Right atrium auricular region (tissue), 2 donors: ENCODE data around the gene CHPT1. TPM values are rescaled to one million over a fixed set of nuclear protein-coding genes. Genes with fewer than 3 reads are reported as not detected.

Source experiments
- DNase-seq: peaks from one replicate; pipeline ENCODE4 v3.0.0-alpha.2; 2019; ENCODE audit warnings: low spot score
- H3K27ac ChIP-seq, 2 donors: fragments of 200-600 bp; sonication (generic); 1 replicate in 1 of 2; 2 replicates in 1 of 2; pipeline ENCODE4 v1.5.1; 2016 to 2019
- H3K27me3 ChIP-seq, 2 donors: fragments of 200-600 bp; sonication (generic); one replicate each; pipeline versions ENCODE4 v1.5.1 to v1.6.0; 2017 to 2019
- H3K36me3 ChIP-seq: fragments of 200-600 bp; sonication (generic); one replicate; pipeline ENCODE4 v1.5.1; 2016
- H3K4me1 ChIP-seq, 2 donors: fragments of 200-600 bp; sonication (generic); one replicate each; pipeline versions ENCODE4 v1.5.1 to v1.6.0; 2017 to 2019
- H3K4me3 ChIP-seq, 2 donors: fragments of 200-600 bp; sonication (generic); 1 replicate in 1 of 2; 2 replicates in 1 of 2; pipeline ENCODE4 v1.5.1; 2017 to 2019; ENCODE audit warnings: mild to moderate bottlenecking in 1 of 2, moderate library complexity in 1 of 2
- H3K9me3 ChIP-seq, 2 donors: fragments of 200-600 bp; sonication (generic); one replicate each; pipeline ENCODE4 v1.5.1; 2019
- CTCF ChIP-seq, 2 donors: fragments of 200-600 bp; sonication (generic); IDR thresholded peaks; one replicate each; pipeline ENCODE4 v1.5.1; 2019; ENCODE audit warnings: antibody characterized with exemption in 2 of 2
- total RNA-seq, 2 donors: library from RNA; depleted of rRNA; stranded (reverse); fragments of >200 nt; gene quantifications; one replicate each; pipeline ENCODE4 v1.1.0, GENCODE V29; 2016

The CHPT1 gene
- total RNA-seq, 2 donors from 2014 or later, result 97.9 to 137 TPM

- Histone ChIP-seq H3K4me3 (no peak overlapping the region), H3K27ac (no peak overlapping the region), H3K36me3 (peaks cover 89% of the 10 kb centered on the region), H3K9me3 (no peaks in the 10 kb centered on the region), H3K4me1 (no peaks in the 10 kb centered on the region), H3K27me3 (no peaks in the 10 kb centered on the region)
- no peak for TF ChIP-seq CTCF (IDR thresholded peaks at IDR 0.05)
- no peak for DNase-seq
These were observed 49.2 kb downstream of the CHPT1 start for GRCh38 chr12:101746661-101747060.

- no peaks in the 10 kb centered on the region for H3K4me1 ChIP-seq
- no peaks in the 10 kb centered on the region for H3K9me3 ChIP-seq
- H3K36me3 ChIP-seq, result peaks cover 89% of the 10 kb centered on the region
- H3K27me3 ChIP-seq, result no peaks in the 10 kb centered on the region
- H3K27ac ChIP-seq, result no peak overlapping the region
- no peak overlapping the region for H3K4me3 ChIP-seq
- DNase-seq, result no peak
- TF ChIP-seq CTCF (IDR thresholded peaks at IDR 0.05), result no peak
These were observed 50.3 kb downstream of the CHPT1 start for GRCh38 chr12:101747697-101748096.

- Histone ChIP-seq H3K36me3 (peaks cover 90% of the 10 kb centered on the region), H3K4me1 (no peaks in the 10 kb centered on the region), H3K4me3 (no peak overlapping the region), H3K9me3 (no peaks in the 10 kb centered on the region), H3K27ac (no peak overlapping the region), H3K27me3 (no peaks in the 10 kb centered on the region)
- no peak for DNase-seq
- no peak for TF ChIP-seq CTCF (IDR thresholded peaks at IDR 0.05)
These were observed 51.5 kb downstream of the CHPT1 start for GRCh38 chr12:101748907-101749306.

- TF ChIP-seq CTCF (IDR thresholded peaks at IDR 0.05), result no peak
- DNase-seq, result no peak
- peaks cover 89% of the 10 kb centered on the region for H3K36me3 ChIP-seq
- no peaks in the 10 kb centered on the region for H3K27me3 ChIP-seq
- no peak overlapping the region for H3K4me3 ChIP-seq
- H3K27ac ChIP-seq, result no peak overlapping the region
- no peaks in the 10 kb centered on the region for H3K9me3 ChIP-seq
- no peaks in the 10 kb centered on the region for H3K4me1 ChIP-seq
These were observed 52.2 kb downstream of the CHPT1 start for GRCh38 chr12:101749657-101750056.

GRCh38 chr12:101750152-101750551, 52.7 kb downstream of the CHPT1 start:
- TF ChIP-seq CTCF (IDR thresholded peaks at IDR 0.05), result no peak
- Histone ChIP-seq H3K27me3 (no peaks in the 10 kb centered on the region), H3K36me3 (peaks cover 84% of the 10 kb centered on the region)

GRCh38 chr12:101759396-101760047, 62.1 kb downstream of the CHPT1 start:
- no peaks in the 10 kb centered on the region for H3K9me3 ChIP-seq

More at GRCh38 chr12:101750152-101750551, 52.7 kb downstream of the CHPT1 start:
- Histone ChIP-seq H3K4me1 (no peaks in the 10 kb centered on the region), H3K9me3 (no peaks in the 10 kb centered on the region), H3K27ac (no peak overlapping the region), H3K4me3 (no peak overlapping the region)
- DNase-seq, result no peak

More at GRCh38 chr12:101759396-101760047, 62.1 kb downstream of the CHPT1 start:
- no peaks in the 10 kb centered on the region for H3K27me3 ChIP-seq
- H3K4me1 ChIP-seq, result no peaks in the 10 kb centered on the region
- H3K27ac ChIP-seq, result no peak overlapping the region
- peaks cover 30% of the 10 kb centered on the region for H3K36me3 ChIP-seq
- no peak overlapping the region for H3K4me3 ChIP-seq
- TF ChIP-seq CTCF (IDR thresholded peaks at IDR 0.05), result peak; percentile 43 to 79
- DNase-seq, result no peak
